Nucleus accumbens (tissue), 56 donors: Measurements from ENCODE around the gene SETBP1.
A peak's percentile ranks its signal among the peaks of the same experiment; 100 is the strongest.

Experiments
- DNase-seq, 56 donors: peaks; one replicate each; lab custom pipeline; 2025; lab: John Stamatoyannopoulos, UW

SETBP1 gene

GRCh38 chr18:44680273-44681075 is at the start of gene SETBP1:
TSS of gene SETBP1 (plus strand) at chr18:44680888. CDS start at chr18:44701347, 20,459 bp downstream.
- peak in 49 of 56 donors; percentile 5 to 75 (median 37) for DNase-seq

DNA sequence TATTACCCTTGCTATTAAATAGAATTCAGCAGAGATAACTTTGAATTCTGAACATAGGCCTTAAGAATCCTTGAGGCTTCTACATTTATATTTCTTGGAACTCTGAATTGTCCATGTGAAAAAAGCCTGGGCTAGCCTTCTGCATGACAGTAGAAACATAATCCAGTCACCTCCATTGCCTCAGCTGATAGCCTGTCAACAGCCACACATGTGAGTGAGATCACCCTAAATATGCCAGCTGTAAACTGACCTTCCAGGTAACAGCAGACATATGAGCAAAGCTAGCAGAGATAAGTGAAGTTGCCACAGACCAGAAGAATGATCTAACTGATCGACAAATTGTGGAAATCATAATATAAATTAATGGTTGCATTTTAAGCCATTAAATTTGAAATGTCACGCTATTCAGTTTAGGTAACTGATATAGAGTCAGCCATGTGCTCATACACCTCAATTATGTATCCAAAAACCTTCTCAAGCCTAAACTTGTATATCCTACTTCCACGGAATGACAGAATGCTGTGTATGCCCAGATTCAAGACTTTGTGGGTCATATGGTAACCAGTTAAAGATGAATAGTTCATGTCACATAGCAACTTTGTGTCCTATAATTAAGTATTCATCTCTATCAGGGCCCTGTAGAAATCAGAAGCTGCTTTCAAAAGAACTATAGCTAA is 48.1 kb upstream of the SETBP1 start:
- no peak for DNase-seq

GRCh38 chr18:44635546-44635945 is 45.1 kb upstream of the SETBP1 start:
- no peak for DNase-seq

- no peak for DNase-seq
These were observed 44.4 kb upstream of the SETBP1 start for GRCh38 chr18:44636241-44636640.

DNA sequence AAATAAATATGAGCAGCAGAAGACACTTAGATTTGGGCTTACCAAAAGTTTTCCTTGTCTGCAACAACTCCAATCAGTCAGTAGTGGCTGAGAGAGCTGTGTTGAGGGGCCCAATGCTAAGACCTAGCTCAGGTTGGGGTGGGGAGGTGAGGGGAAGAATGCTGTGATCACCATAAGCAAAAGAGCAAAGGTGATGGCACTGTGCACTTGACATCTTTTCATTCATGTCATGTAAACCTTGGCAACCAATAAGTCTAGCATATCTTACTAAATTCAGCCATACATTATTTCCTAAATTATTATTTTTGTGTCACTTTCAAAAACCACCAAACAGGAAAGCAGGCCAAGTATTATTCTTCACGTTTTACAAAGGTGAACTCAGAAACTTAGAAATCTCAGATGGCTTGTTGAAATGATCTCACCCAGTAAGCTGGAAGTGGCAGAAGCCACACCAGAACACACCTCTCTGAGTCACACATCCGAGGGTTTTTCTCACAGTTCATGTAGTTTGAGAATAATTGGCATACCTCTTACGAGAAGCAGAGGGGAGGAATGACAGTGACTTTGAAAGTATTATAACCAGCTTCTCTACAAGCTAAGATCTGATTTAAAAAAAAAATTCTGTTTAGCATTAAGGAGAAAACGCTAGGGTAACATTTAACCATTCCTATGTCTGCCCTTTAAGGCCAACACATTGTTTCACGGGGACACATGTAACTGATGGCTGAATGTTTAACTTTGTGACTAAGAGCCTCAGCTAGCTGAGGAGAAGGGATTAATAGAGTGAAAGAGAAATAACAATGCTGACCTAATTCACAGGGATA is 43.3 kb upstream of the SETBP1 start:
- peak in 2 of 56 donors; percentile 1 to 2 for DNase-seq

- no peak for DNase-seq
These were observed 42.6 kb upstream of the SETBP1 start for GRCh38 chr18:44638034-44638540.

DNA sequence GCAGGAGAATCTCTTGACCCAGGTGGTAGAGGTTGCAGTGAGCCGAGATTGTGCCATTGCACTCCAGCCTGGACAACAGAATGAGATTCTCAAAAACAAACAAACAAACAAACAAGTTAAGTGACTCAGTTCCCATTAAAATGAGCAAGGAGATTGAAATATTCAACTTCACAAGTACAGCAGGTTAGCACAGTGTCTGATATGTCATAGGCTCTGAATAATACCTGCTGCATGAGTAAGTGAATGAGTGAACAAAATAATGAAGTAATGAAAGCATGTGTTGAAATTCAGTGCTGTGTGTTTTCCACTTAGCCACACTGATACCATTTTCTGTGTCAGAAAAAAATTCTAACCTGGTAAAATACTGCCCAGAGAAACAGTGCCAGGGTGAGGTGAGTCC is 41.9 kb upstream of the SETBP1 start:
- no peak for DNase-seq

- no peak for DNase-seq
These were observed 37.7 kb upstream of the SETBP1 start for GRCh38 chr18:44643004-44643403.

- no peak for DNase-seq
These were observed 29.2 kb upstream of the SETBP1 start for GRCh38 chr18:44651478-44651877.

GRCh38 chr18:44651918-44652572 is 28.6 kb upstream of the SETBP1 start:
- DNase-seq = no peak

DNA sequence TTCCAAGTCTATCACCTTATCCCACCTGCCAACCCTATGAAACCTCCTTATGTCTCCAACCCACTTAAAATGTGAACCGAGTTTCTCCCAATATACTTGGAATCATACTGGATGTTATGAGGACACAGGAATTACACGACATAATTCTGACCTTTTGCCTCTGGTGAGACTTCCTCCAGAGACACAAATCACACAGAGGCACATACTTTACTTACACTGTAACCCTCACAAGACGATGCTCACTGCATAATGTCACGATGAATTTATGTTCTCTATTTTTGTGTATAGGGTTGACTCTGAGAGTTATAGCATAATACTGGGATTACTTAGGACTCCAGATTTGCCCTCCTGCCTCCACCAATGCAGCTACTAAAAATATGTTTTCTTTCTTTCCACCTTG is 28.0 kb upstream of the SETBP1 start:
- DNase-seq = no peak

DNA sequence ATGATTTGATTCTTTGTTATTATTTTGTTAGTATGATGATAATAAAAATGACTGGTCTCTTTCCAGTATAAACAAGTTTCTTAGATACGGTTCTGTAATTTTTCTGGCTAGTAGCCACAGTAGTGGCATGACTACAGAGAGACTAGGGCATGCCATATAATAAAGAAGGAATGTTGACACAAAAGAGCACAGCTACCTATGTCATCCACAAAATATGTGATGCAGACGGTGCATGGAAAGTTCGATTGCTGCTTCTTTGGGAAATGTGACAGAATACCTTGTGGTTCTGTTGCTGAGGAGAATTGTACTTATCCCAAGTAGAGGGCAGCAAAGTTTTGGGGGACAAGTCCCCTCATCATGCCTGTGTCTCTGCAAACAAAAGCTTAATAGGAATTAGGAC is 26.1 kb upstream of the SETBP1 start:
- no peak for DNase-seq

DNA sequence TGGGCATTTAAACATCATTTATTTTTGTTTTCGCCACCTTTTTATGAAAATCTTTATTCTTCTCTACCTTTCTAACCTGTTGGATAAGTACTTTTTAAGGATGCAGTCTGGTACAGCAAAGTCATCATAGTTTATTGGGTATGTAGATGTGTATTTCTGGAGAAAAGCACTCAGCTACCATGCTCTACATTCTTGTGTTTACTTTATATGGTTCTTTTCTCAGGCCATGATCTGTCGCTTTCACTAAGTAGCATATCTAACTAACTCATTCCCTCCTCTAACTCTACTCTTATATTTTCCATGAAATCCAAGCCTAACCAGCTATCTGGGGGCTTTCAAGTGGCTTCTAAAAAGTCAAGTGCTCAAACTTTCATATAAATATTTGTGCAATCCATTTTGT is 25.3 kb upstream of the SETBP1 start:
- DNase-seq = no peak

DNA sequence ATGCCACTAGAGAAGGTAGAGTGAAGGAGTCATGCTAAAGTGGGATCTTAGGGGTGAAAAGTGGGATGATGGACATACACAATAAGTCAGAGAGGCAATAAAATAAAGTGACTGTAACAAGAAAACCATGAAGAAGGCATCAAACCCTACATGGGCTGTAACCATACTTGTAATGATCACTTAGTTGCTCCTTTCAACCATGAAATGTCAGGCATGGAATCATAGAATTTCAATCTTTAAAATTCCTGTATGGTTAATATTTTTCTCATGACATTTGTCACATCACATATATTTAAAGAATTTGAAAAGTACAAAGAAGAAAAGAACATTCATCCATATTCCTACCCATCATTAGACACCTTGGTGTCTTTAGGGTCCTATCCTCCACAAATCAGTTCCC is 20.9 kb upstream of the SETBP1 start:
- DNase-seq = no peak

DNA sequence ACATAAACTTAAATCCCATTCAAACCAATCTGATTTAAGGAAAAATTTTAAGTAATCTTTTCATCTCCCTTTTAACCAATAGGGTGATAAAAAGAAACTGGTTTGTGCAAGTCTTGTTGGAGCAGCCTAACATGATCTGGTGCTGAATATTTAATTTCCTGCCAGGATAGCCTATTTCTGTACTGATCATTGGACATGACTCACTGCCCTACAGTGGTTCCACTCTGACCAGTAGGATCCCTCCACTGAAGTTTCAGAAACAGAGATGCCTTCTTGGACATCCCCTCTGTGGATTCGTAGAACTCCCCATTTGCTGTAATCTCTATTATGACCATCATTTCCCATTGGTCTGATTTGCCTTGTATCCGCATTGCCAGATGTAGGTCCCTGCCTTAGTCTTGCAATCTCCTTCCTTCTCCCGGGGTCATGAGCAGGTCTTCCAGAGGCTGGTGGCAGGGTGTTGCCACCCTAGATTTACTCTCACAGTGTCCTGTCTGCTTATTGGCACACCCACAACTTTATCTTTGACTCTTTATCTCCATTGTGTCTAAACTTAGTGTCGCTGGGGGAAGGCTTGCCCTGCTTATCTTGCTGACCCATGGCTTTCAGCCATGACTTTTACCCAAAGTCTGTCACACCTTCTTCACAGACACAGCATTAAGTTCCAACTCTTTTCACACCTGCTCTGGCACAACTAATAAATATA is 12.3 kb upstream of the SETBP1 start:
- no peak for DNase-seq

DNA sequence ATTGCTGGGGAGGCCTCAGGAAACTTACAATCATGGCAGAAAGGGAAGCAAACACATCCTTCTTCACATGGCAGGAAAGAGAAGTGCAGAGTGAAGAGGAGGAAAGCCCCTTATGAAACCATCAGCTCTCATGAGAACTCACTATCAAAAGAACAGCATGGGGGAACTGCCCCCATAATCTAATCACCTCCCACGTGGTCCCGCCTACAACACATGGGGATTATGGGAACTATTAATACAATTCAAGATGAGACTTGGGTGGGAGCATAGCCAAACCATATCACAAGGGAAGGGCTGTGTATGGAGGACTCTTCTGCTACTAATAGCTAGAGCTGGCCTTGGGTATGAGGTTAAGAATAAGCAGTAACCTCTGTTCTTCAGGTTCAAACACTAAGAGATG is 8.8 kb upstream of the SETBP1 start:
- DNase-seq = no peak

DNA sequence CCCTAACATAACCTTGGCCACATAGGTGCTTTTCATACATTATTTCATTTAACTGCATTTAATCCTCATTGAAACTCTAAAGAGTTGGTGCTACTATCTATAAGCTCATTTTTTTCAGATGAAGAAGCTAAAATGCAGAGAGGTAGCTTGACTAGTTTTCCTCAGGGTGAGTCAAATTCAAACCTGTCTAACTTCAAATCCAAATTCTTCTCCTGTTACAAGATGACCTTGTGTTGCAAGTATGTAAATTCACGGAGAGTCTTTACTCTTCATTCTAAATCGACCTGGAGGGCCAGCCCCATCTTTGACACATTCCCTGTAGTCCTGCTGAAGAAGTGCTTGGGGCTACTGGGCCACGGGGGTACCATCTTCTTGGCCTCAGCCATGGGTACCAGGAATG is 8.2 kb upstream of the SETBP1 start:
- DNase-seq = no peak

DNA sequence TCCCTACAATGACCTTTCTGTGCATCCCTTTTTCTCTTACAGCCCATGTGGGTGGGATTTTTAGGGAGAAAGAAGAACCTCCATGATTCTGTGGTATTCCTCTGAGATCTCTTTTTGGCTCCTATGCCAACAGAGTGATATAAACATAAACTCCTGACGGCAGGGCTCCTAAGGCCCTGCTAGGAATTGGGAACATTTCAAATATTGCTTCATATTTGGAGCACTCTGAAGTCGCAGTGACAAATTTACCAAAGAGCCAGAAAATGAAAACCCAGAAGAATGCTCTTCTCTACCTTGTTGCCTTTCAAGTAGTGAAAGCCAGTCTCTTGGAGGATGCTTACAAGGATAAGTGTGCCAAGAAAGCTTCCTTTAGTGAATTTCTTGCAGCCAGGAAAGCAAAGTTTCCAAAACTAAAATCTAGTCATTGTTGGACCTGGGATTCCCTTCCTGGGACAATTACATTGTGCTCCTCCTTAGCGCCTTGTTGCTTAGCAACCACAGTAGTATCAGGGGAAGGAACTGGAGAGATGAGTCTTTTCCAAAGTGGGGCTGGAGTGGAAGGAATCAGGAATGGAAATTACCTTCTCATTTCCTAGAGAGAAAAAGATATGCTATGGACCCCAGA is 7.3 kb upstream of the SETBP1 start:
- no peak for DNase-seq

DNA sequence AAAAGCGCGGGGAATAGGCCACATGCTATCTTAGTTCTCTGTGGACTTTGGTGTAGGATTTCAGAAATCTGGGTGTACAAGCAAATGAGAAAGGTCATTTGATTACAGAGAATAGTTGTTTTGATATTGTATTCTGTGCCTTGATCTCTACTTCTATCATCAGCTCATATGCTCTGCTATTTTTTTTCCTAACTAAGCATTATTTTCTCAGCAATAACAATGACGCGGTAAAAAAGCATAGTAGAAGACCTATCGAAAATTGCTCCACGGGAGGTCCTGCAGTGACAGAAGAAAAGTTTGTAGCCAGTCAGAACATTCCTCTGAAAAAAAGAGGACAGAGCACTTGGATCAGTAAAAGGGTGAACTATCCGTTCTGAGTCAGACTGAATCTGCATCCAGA is 2.8 kb upstream of the SETBP1 start:
- no peak for DNase-seq

DNA sequence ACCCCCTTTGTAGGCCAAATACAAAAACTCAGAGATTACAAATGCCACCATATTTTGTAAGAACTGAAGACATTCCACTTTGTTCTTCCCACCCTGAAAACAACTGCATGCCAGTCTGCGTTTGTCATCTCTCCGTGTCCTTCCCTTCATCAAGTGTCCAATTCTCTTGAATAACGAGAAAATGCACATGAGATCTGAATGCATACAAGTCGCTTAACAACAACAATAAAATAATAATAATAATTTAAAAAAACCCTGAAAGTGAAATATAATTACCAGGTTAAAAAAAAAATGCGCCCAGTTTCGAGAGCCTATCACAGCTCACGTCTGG is 2.0 kb upstream of the SETBP1 start:
- DNase-seq = no peak
